KOPT-K1 (cell line): ENCODE results near the gene TMPRSS15.

Experiments used
- H3K27ac ChIP-seq: fragments of 200-600 bp; sonication (generic); 2 replicates; pipeline ENCODE4 v1.5.1; 2016; ENCODE audit warnings: antibody characterized with exemption, mild to moderate bottlenecking, low read depth, low read length; ENCODE audit not compliant: poor library complexity, severe bottlenecking
- H3K36me3 ChIP-seq: fragments of 200-600 bp; sonication (generic); 2 replicates; pipeline ENCODE4 v1.5.1; 2017; ENCODE audit warnings: antibody characterized with exemption, mild to moderate bottlenecking, low read length, moderate library complexity; ENCODE audit not compliant: insufficient read depth
- H3K9me3 ChIP-seq: fragments of 200-600 bp; sonication (generic); 2 replicates; pipeline ENCODE4 v1.5.1; 2017; ENCODE audit warnings: antibody characterized with exemption, low read length, mild to moderate bottlenecking; ENCODE audit not compliant: insufficient read depth, poor library complexity, severe bottlenecking

The TMPRSS15 gene

DNA sequence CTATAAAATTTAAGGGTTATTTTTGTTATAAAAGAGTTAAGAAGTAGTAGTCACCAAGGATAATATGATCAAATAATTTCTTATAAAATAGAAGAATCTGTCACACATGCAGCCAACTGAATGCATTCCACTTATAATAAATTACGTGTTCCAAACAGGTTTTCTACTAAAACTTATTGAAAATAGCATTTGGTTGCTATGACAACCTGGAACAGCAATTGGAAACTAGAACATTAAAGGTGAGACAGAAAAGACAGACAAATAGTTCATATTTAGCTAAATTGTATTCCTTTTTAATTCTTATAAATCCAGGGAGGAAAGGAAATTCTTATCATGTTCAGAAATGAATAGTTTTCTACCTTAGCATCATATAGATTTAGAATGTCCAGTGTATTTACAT, 168.0 kb downstream of the TMPRSS15 start:
- no peaks in the 10 kb centered on the region for H3K36me3 ChIP-seq
- H3K27ac ChIP-seq, result no peak overlapping the region
- H3K9me3 ChIP-seq, result no peaks in the 10 kb centered on the region

DNA sequence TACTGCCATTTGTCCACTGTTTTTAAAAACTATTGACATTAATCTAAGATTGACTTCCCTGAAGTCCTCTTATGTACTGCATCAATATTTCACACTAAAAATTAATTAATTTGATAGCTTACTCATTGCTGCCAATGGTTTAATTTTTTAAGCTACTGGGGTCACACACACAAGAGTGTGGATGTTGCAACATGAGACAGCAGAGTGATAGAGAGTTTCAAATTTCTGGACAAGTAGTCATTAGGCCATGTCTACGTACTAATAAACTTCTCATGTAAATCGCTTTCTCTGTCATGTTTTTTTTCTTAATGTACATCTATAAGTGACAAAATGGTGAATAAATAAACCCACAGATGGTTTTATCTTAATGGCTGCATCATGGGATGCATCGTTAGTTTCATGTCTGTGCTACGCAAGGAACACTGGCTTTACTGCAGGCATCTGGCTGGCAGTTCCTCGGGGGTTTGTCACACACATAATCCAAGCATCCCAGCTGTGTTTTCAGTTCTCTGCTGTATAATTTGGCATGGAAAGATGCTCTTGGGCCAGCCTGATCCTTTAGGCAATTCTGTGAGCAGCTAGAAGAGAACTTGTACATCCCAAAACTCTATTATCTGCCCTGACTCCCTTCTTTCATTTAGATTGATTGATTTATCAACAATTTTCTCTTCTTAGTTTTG, 175.4 kb downstream of the TMPRSS15 start:
- Histone ChIP-seq H3K27ac (no peak overlapping the region), H3K36me3 (no peaks in the 10 kb centered on the region), H3K9me3 (no peaks in the 10 kb centered on the region)

DNA sequence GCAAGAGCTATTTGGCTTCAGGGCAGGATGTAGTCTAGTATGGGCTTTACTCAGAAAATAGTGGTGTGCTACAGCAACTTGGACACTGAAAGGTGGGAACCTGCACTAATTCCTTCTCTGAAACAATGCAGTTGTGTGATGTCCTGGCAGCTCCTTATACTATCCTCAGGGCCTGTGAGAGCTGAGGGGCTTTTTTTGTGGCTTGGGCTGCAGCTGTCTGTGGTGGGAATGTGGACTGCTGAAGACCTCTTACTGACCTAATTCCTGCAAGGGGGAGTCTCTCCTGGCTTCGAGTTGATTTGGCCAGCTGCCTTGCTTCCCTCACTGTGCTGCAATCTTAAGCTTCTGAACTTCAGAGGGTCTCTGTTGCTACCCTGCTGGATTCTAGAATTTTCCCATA, 181.2 kb downstream of the TMPRSS15 start:
- Histone ChIP-seq H3K9me3 (peaks cover 6% of the 10 kb centered on the region), H3K36me3 (no peaks in the 10 kb centered on the region), H3K27ac (no peak overlapping the region)

DNA sequence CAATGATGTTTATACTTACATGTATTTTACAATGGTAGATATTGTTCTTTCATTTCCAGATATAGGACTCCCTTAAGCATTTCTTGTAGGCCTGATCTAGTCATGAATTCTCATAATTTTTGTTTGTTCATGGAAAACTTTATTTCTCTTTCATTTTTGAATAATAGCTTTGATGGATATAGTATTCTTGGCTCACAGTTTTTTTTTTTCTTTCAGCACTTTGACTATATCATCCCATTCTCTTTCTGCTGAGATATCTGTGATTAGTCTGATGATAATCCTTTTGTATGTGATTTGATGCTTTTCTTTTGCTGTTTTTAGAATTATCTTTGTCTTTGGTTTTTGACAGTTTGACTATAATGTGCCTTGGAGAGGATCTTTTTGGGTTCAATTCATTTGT, 183.1 kb downstream of the TMPRSS15 start:
- no peak overlapping the region for H3K27ac ChIP-seq
- peaks cover 6% of the 10 kb centered on the region for H3K9me3 ChIP-seq
- no peaks in the 10 kb centered on the region for H3K36me3 ChIP-seq
